Upper lobe of right lung (tissue), 1 donor: Measurements from ENCODE around the gene NTNG2. TPM values are rescaled to one million over a fixed set of nuclear protein-coding genes. Genes with fewer than 3 reads are reported as not detected.

Source experiments
- ATAC-seq: fragments of 200-7000 bp; cut with Tn5 transposase; one replicate; pipeline ENCODE4 v1.9.1; 2020; ENCODE audit warnings: mild to moderate bottlenecking, moderate library complexity
- DNase-seq: peaks from one replicate; pipeline ENCODE4 v3.0.0-alpha.2; 2020
- H3K27ac ChIP-seq: fragments of 200-600 bp; one replicate; pipeline ENCODE4 v1.8.0; 2022
- H3K27me3 ChIP-seq: fragments of 200-600 bp; one replicate; pipeline ENCODE4 v1.8.0; 2022; ENCODE audit warnings: mild to moderate bottlenecking
- H3K36me3 ChIP-seq: fragments of 200-600 bp; one replicate; pipeline ENCODE4 v1.8.0; 2022
- H3K4me1 ChIP-seq: fragments of 200-600 bp; one replicate; pipeline ENCODE4 v1.8.0; 2022
- H3K4me3 ChIP-seq: fragments of 200-600 bp; one replicate; pipeline ENCODE4 v1.8.0; 2022; ENCODE audit warnings: mild to moderate bottlenecking
- H3K9me3 ChIP-seq: fragments of 200-600 bp; one replicate; pipeline ENCODE4 v1.8.0; 2022
- CTCF ChIP-seq: fragments of 200-600 bp; IDR thresholded peaks from one replicate; pipeline ENCODE4 v1.8.0; 2022; ENCODE audit warnings: antibody characterized with exemption
- intact Hi-C: fragments of 100-400 bp; cut with DNase I; formaldehyde crosslinking; loops from one replicate; pipeline ENCODE4 v1.11.0; 2022
- total RNA-seq: library from RNA; stranded (reverse); fragmentation: NEBNext Ultra II Directional; extraction: Animal tissue kit (Norgen Biotek cat#: 25700); gene quantifications from one replicate; pipeline ENCODE4 v1.2.1, GENCODE V29; 2021
- donor health status: DM: no; HTN: yes; CAD: no; lungs with severe emphysema.

The NTNG2 gene
- total RNA-seq, 1 donor from 2014 or later: 7.6 TPM

DNA sequence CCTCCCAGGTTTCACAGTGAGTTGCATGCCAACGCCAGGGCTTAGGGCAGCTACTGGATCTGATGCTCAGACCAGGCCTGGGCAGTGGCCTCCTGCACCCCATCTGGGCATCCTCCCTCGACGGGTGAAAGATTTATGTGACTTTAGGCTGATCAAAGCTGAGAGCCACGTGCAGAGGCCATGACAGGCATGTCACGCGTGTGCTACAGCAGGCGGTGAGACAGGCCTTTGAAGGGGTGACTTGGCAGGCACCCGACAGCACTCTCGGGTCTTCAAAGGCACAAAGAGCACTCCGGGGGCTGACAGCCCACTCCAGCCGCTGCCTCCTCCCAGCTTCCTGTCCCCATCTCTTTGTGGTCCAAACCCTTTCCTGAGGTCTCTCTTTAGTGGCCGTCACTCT is 66.2 kb downstream of the NTNG2 start:
- Histone ChIP-seq H3K27ac (no peak overlapping the region), H3K36me3 (no peaks in the 10 kb centered on the region), H3K27me3 (no peaks in the 10 kb centered on the region), H3K4me3 (no peak overlapping the region), H3K9me3 (no peaks in the 10 kb centered on the region), H3K4me1 (no peaks in the 10 kb centered on the region)
- ATAC-seq (no peak), DNase-seq (no peak)
- intact Hi-C loops: no loop called here
- no peak for TF ChIP-seq CTCF

GRCh38 chr9:132230605-132231004 is 68.7 kb downstream of the NTNG2 start:
- no peak for DNase-seq
- Histone ChIP-seq H3K9me3 (no peaks in the 10 kb centered on the region), H3K27me3 (no peaks in the 10 kb centered on the region), H3K27ac (no peak overlapping the region), H3K4me1 (no peaks in the 10 kb centered on the region), H3K4me3 (no peak overlapping the region), H3K36me3 (no peaks in the 10 kb centered on the region)
- ATAC-seq: no peak
- no peak for TF ChIP-seq CTCF
- intact Hi-C loops: no loop called here

DNA sequence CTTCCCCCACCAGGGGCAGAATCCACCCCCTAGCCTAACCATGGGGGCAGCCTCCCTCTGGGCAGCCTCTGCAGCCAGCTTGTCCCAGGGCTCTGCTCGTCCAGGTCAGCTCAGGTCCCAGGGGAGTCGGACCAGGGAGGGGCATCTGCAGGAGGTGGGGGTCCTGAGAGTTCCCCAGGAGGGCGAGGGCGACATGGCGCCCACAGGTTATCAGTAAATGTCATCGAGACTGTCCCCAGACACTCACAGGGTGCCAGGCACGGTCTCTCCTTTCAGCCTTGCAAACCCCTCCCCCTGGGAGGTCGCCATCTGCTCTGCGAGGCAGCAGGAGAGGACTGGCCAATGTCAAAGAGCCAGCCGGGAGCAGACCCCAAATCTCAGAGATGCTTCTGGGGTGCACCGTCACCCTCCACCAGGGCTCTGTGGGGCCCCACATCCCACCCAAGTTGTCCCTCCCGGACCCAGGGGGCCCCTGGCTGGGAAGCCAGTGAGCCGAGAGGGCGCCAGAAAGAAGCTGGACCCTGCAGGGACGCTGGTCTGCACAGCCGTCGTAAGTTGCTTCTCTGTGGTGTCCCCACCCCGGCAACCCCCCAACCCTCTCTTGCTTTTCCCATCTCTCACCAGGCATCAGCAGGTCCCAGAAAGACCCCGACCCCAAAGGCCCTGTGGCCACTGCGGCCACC is 69.3 kb downstream of the NTNG2 start:
- Histone ChIP-seq H3K27ac (no peak overlapping the region), H3K9me3 (no peaks in the 10 kb centered on the region), H3K4me1 (no peaks in the 10 kb centered on the region), H3K27me3 (no peaks in the 10 kb centered on the region), H3K4me3 (no peak overlapping the region), H3K36me3 (no peaks in the 10 kb centered on the region)
- ATAC-seq (no peak), DNase-seq (no peak)
- TF ChIP-seq CTCF: no peak
- intact Hi-C loops: no loop called here

GRCh38 chr9:132232522-132232921 is 70.7 kb downstream of the NTNG2 start:
- Histone ChIP-seq H3K4me3 (no peak overlapping the region), H3K27ac (no peak overlapping the region), H3K36me3 (no peaks in the 10 kb centered on the region), H3K27me3 (no peaks in the 10 kb centered on the region), H3K9me3 (no peaks in the 10 kb centered on the region), H3K4me1 (peaks cover 5% of the 10 kb centered on the region)
- no peak for ATAC-seq
- intact Hi-C loops: no loop called here
- no peak for DNase-seq
- TF ChIP-seq CTCF: no peak

DNA sequence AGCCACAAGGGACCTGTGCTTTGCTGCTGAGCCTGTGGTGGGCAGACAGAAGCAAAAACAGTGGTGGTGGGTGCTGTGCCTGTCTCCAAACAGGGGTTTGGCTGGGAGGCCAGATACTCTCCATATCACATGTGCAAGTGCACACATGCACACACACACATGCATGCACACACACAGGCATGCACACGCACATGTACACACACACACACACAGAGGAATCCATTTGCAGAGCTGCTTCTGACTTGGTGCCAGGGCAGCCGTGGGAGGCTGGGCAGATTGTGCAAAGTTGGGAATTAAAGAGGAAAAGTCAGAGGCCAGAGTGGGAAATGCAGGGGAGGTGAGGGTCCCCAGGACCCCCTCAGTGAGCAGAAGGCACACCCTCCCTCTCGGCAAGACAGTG is 71.3 kb downstream of the NTNG2 start:
- no peak for ATAC-seq
- intact Hi-C loops: no loop called here

More for the DNA sequence above, 71.3 kb downstream of the NTNG2 start:
- H3K4me1 ChIP-seq: peaks cover 5% of the 10 kb centered on the region
- no peaks in the 10 kb centered on the region for H3K9me3 ChIP-seq
- no peaks in the 10 kb centered on the region for H3K36me3 ChIP-seq
- no peaks in the 10 kb centered on the region for H3K27me3 ChIP-seq
- TF ChIP-seq CTCF: no peak
- H3K4me3 ChIP-seq: no peak overlapping the region
- DNase-seq: no peak
- H3K27ac ChIP-seq: no peak overlapping the region
